Cardiac fibroblast (primary cell): ENCODE data around the gene ADISSP.
A peak's percentile ranks its signal among the peaks of the same experiment; 100 is the strongest.

Experiments used
- DNase-seq, 2 donors: peaks; one replicate each; pipeline versions ENCODE4 v3.0.0 to v3.0.0-alpha.2; 2010; ENCODE audit warnings: low read depth in 2 of 2
- H3K4me3 ChIP-seq, 2 donors: replicated peaks in 1 of 2; 1 replicate in 1 of 2; 2 replicates in 1 of 2; pipeline ENCODE4 v1.5.1; 2011; ENCODE audit warnings: low read depth in 2 of 2, low read length in 2 of 2, mild to moderate bottlenecking in 2 of 2, moderate library complexity in 1 of 2
- TF ChIP-seq, protein P1 (sequence below): IDR thresholded peaks from one replicate; pipeline ENCODE4 v1.5.1; 2011; ENCODE audit warnings: low read depth, mild to moderate bottlenecking, low read length, inconsistent platforms

Gene ADISSP

GRCh38 chr20:3798908-3799248, 31.3 kb upstream of the ADISSP start:
- DNase-seq: no peak
- TF ChIP-seq, protein P1, sequence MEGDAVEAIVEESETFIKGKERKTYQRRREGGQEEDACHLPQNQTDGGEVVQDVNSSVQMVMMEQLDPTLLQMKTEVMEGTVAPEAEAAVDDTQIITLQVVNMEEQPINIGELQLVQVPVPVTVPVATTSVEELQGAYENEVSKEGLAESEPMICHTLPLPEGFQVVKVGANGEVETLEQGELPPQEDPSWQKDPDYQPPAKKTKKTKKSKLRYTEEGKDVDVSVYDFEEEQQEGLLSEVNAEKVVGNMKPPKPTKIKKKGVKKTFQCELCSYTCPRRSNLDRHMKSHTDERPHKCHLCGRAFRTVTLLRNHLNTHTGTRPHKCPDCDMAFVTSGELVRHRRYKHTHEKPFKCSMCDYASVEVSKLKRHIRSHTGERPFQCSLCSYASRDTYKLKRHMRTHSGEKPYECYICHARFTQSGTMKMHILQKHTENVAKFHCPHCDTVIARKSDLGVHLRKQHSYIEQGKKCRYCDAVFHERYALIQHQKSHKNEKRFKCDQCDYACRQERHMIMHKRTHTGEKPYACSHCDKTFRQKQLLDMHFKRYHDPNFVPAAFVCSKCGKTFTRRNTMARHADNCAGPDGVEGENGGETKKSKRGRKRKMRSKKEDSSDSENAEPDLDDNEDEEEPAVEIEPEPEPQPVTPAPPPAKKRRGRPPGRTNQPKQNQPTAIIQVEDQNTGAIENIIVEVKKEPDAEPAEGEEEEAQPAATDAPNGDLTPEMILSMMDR: no peak
- peak overlapping the region in 1 of 2 donors; percentile 83 for H3K4me3 ChIP-seq

DNA sequence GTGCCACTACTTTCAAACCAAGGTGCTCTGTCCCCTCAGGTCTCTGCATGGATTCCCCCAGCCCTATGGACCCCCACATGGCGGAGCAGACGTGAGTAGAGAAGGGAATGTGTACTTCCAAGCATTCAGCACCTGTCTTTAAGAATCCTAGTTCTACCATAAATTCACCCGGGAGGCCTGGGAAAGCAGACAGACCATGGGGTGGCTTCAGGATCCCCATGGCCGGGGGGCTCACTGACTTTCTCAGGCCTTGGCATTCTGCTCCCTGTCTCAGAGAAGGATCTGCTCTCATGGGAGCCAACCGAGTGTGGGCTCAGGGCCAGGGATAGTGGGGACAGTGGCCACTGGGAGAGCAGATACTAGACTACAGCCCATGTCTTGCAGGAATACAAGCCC, 30.8 kb upstream of the ADISSP start:
- H3K4me3 ChIP-seq: peak overlapping the region; percentile 77 to 83
- TF ChIP-seq, protein P1: no peak

GRCh38 chr20:3797592-3798372, 30.2 kb upstream of the ADISSP start:
- no peak for DNase-seq
- peak overlapping the region; percentile 77 to 83 for H3K4me3 ChIP-seq
- TF ChIP-seq, protein P1: no peak

More for the DNA sequence above, 30.8 kb upstream of the ADISSP start:
- no peak for DNase-seq

- TF ChIP-seq, protein P1: no peak
- peak overlapping the region; percentile 77 to 83 for H3K4me3 ChIP-seq
- no peak for DNase-seq
These were observed 29.6 kb upstream of the ADISSP start for GRCh38 chr20:3797226-3797545.

- DNase-seq: no peak
- TF ChIP-seq, protein P1: no peak
- peak overlapping the region; percentile 77 to 83 for H3K4me3 ChIP-seq
These were observed 29.1 kb upstream of the ADISSP start for GRCh38 chr20:3796477-3797225.

DNA sequence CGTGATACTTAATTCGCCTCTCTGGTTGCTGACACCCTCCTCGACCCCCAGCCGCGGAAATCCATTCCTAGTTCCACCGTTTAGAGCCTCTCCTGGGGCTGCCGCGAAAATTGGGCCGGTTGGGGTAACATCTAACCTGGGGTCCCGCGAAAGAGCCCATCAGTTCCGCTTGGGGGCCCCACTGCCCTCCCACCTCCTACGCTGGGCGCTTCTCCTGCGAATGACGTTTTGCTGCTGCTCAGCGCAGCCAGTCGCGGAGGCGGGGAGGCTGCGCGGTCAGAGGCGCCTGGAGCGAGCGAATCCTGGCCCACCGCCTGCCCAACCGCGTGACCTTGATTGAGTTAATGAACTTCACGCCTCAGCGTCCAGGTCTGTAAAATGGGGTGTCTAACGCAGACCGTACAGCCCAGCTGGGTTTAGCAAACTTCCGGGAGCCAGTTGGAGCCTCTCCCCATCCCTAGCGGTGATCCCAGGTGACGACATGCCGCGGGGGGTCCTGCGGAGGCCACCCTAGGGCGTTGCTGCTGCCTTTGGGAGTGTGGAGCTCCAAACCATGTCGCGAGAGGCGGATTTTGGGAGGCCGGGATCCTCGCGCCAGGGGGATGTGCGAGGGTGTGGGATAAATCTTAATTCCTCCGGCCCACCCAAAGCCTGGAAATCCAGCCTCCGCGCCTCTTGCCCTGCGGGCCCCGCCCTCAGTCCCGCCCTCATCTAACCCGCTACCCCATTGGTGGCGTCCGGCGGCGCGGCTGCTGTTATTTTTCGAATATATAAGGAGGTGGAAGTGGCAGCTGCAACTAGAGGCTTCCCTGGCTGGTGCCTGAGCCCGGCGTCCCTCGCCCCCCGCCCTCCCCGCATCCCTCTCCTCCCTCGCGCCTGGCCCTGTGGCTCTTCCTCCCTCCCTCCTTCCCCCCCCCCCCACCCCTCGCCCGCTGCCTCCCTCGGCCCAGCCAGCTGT, 28.2 kb upstream of the ADISSP start, which contains the start of gene CDC25B:
CDC25B (plus strand) TSS at position 800 of the 958 bp plus-strand sequence. CDS start 222 bp downstream, outside the sequence.
- DNase-seq: peak; percentile 93 to 97
- H3K4me3 ChIP-seq: peak within 1 kb of the TSS; percentile 77 to 83
- TF ChIP-seq, protein P1: peak; percentile 61
